A549 (cell line): Measurements from ENCODE around the gene CSTF1.

Experiments used
- BHLHE40 ChIP-seq: IDR thresholded peaks from 2 replicates; pipeline ENCODE4 v1.6.1; 2012; ENCODE audit warnings: low read depth, low read length, inconsistent platforms
- CTCF ChIP-seq: fragments of >200 bp; sonication (Bioruptor Twin); formaldehyde crosslinking; IDR thresholded peaks from 3 replicates; pipeline ENCODE4 v1.5.1; 2016
- ESRRA ChIP-seq: fragments of 150-350 bp; IDR thresholded peaks from 2 replicates; pipeline ENCODE4 v1.6.1; 2014; ENCODE audit warnings: mild to moderate bottlenecking, low read length, borderline replicate concordance

DNA sequence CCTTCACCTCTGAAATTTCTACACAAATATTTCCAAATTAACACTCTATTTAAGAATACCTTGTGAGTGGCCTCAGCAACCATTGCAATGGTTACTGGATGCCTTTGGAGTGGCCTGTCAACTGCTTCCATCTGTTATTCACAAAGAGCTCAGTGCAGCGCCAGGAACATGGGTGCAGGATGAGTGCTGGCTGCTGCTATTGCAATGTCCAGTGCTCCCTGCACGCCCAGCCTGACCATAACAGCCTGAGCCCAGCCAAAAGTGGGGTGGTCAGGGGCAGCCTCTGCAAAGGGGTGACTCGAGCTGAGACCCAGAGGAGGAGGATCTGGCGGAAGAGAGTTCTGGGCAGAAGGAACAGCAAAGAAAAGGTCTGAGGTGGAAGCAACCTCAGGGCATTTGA lies 38.0 kb downstream of the CSTF1 start:
- no peak for TF ChIP-seq CTCF
- no peak for TF ChIP-seq ESRRA
- TF ChIP-seq BHLHE40 = no peak
